ENCODE measurements around the gene TENT4A. TPM values are rescaled to one million over a fixed set of nuclear protein-coding genes. Genes with fewer than 3 reads are reported as not detected.

TENT4A gene
- total RNA-seq, 1 experiment from 2014 or later = 25.6 TPM

DNA sequence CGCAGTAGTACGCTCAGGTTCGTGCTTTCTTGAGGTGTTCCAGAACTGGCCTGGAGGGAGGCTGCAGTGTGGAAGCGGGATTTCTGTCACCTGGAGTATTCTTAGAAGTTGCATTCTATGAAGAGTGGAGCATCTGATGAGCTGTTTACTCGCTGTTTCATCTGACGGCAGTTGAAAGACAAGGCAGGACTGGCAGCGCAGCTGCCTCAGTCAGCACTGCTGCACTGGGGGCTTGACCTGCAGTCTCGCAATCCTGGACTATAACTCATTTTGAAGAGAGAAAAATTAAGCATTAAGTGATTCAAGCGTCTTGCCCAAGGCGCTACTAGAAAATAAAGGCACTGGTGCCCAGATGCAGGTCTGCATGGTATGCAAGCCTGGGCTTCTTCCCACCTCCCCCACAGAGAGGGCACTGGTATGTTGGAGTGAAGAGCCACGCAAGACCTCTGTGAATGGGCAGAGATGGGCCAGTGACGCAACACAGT lies 10.6 kb downstream of the TENT4A start:
- no peak overlapping the region for H4K91ac ChIP-seq (ENCODE audit: insufficient read length, low read depth, low read length)
- peaks cover 31% of the 10 kb centered on the region; the same call in 1 of the 2 replicates for H3K79me2 ChIP-seq (ENCODE audit: insufficient read depth, low read length)
- Mint-ChIP-seq H3K4me1 (peaks cover 52 to 65% of the 10 kb centered on the region in 2 experiments), H3K36me3 (ENCODE audit: insufficient read depth in 1 of 3, low read depth in 3 of 3) (peaks cover 4 to 15% (median 7%) of the 10 kb centered on the region in 3 experiments), H3K27me3 (ENCODE audit: low read depth) (no peaks in the 10 kb centered on the region), H3K9me3 (no peaks in the 10 kb centered on the region), H3K4me3 (no peak overlapping the region), H3K27ac (peak overlapping the region in 2 of 3 experiments; percentile 21 to 55; a peak in 1 of 7 replicates)
- no peak overlapping the region for H3K27ac ChIP-seq (ENCODE audit: insufficient read length, low read depth, low read length)
- H4K5ac ChIP-seq (ENCODE audit: insufficient read length, low read depth, low read length) = no peak overlapping the region
- no peak overlapping the region for H2BK15ac ChIP-seq (ENCODE audit: low read depth, low read length)
- H3K4me2 ChIP-seq (ENCODE audit: insufficient read depth, insufficient read length, low read length) = no peak overlapping the region
- no peak overlapping the region for H3K18ac ChIP-seq (ENCODE audit: insufficient read length, low read depth, low read length)
- no peak overlapping the region for H3K23ac ChIP-seq (ENCODE audit: insufficient read length, low read depth, low read length)
- no peak overlapping the region for H2AFZ ChIP-seq (ENCODE audit: low read length)
- H2BK120ac ChIP-seq (ENCODE audit: low read depth, low read length, poor library complexity, severe bottlenecking) = no peak overlapping the region
- TF ChIP-seq, protein P1, sequence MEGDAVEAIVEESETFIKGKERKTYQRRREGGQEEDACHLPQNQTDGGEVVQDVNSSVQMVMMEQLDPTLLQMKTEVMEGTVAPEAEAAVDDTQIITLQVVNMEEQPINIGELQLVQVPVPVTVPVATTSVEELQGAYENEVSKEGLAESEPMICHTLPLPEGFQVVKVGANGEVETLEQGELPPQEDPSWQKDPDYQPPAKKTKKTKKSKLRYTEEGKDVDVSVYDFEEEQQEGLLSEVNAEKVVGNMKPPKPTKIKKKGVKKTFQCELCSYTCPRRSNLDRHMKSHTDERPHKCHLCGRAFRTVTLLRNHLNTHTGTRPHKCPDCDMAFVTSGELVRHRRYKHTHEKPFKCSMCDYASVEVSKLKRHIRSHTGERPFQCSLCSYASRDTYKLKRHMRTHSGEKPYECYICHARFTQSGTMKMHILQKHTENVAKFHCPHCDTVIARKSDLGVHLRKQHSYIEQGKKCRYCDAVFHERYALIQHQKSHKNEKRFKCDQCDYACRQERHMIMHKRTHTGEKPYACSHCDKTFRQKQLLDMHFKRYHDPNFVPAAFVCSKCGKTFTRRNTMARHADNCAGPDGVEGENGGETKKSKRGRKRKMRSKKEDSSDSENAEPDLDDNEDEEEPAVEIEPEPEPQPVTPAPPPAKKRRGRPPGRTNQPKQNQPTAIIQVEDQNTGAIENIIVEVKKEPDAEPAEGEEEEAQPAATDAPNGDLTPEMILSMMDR (conservative IDR thresholded peaks at IDR 0.05) = no peak
- no peak overlapping the region for H3T11ph ChIP-seq (ENCODE audit: low read length)
- H3K27me3 ChIP-seq (ENCODE audit: insufficient read depth, low read length) = no peaks in the 10 kb centered on the region
- peaks cover 2% of the 10 kb centered on the region for H4K20me1 ChIP-seq (ENCODE audit: control insufficient read depth, insufficient read depth, insufficient read length)
- no peak overlapping the region for H3K56ac ChIP-seq (ENCODE audit: insufficient read length, low read depth, low read length)
- H3K79me1 ChIP-seq (ENCODE audit: insufficient read depth, low read depth, low read length, poor library complexity, severe bottlenecking) = no peaks in the 10 kb centered on the region
- no peak overlapping the region for H3K9ac ChIP-seq (ENCODE audit: extremely low read depth, insufficient read length, low read length)
- no peak overlapping the region for H2BK5ac ChIP-seq (ENCODE audit: insufficient read length, low read length)
- WGBS (ENCODE audit: extremely low coverage, insufficient read length, low lambda C conversion rate) = no CpG with 5 or more reads among the region's 12 CpGs
- H2BK20ac ChIP-seq (ENCODE audit: low read depth, low read length, poor library complexity, severe bottlenecking) = no peak overlapping the region
- no peaks in the 10 kb centered on the region for H3K23me2 ChIP-seq (ENCODE audit: insufficient read length, low read depth, low read length, poor library complexity, severe bottlenecking)
- DNase-seq = no peak
- no peak overlapping the region for H3K14ac ChIP-seq (ENCODE audit: insufficient read depth, low read length)
- no peaks in the 10 kb centered on the region for H3K9me3 ChIP-seq (ENCODE audit: control insufficient read depth, low read depth, low read length)
- no peak overlapping the region for H2BK12ac ChIP-seq (ENCODE audit: insufficient read length, low read depth, low read length)
- no peak overlapping the region for H4K8ac ChIP-seq (replicated peaks; ENCODE audit: insufficient read length, low read depth, low read length)
- no peak overlapping the region for H2AK5ac ChIP-seq (ENCODE audit: insufficient read length, low read length)
- H3K4me1 ChIP-seq (ENCODE audit: insufficient read depth, low read length) = no peaks in the 10 kb centered on the region
- no peak overlapping the region for H3K4ac ChIP-seq (ENCODE audit: low read depth, low read length)
